Caco-2 (cell line): Measurements from ENCODE around the gene EIF1B. TPM values are rescaled to one million over a fixed set of nuclear protein-coding genes. Genes with fewer than 3 reads are reported as not detected.

Experiments
- BruUV-seq: library from RNA; stranded (reverse); fragments of 400-500 nt; replicated peaks from 2 replicates; lab custom pipeline; 2021; lab: Mats Ljungman, UMichigan
- CTCF ChIA-PET: fragments of 300-600 bp; sonication (Branson Sonifier 250); formaldehyde crosslinking; loops from one replicate; lab custom pipeline; 2022; ENCODE audit warnings: antibody characterized with exemption; lab: Charles Lee
- POLR2A ChIA-PET: fragments of 300-600 bp; sonication (Branson Sonifier 250); formaldehyde crosslinking; loops from one replicate; lab custom pipeline; 2022; ENCODE audit warnings: antibody characterized with exemption; lab: Charles Lee
- DNase-seq, 2 experiments: peaks; one replicate each; pipeline versions ENCODE4 v3.0.0 to v3.0.0-alpha.2; 2020 to 2022
- H3K27me3 ChIP-seq: replicated peaks from 2 replicates; pipeline ENCODE4 v1.6.0; 2011; ENCODE audit warnings: low read length; ENCODE audit not compliant: control insufficient read depth, insufficient read depth
- H3K36me3 ChIP-seq: 2 replicates; pipeline ENCODE4 v1.5.1; 2011; ENCODE audit warnings: low read length; ENCODE audit not compliant: control insufficient read depth, insufficient read depth
- H3K4me1 ChIP-seq: fragments of 250-450 bp; sonication (Bioruptor Pico); 2 replicates; pipeline ENCODE4 v1.5.1; 2020; ENCODE audit warnings: mild to moderate bottlenecking
- H3K4me3 ChIP-seq: 2 replicates; pipeline ENCODE4 v1.5.1; 2011; ENCODE audit warnings: low read depth, mild to moderate bottlenecking, control low read depth, low read length
- H3K9me3 ChIP-seq: fragments of 250-450 bp; sonication (Bioruptor Pico); 2 replicates; pipeline ENCODE4 v1.5.1; 2020; ENCODE audit warnings: mild to moderate bottlenecking, moderate library complexity
- H3K27ac Mint-ChIP-seq: one replicate; pipeline ENCODE4 v1.8.0; 2022; ENCODE audit warnings: mixed read lengths; ENCODE audit not compliant: unreplicated experiment
- H3K27me3 Mint-ChIP-seq: one replicate; pipeline ENCODE4 v1.8.0; 2022; ENCODE audit warnings: mixed read lengths; ENCODE audit not compliant: insufficient read depth, unreplicated experiment
- H3K36me3 Mint-ChIP-seq: one replicate; pipeline ENCODE4 v1.8.0; 2022; ENCODE audit warnings: mild to moderate bottlenecking, mixed read lengths; ENCODE audit not compliant: insufficient read depth, unreplicated experiment
- H3K4me1 Mint-ChIP-seq: one replicate; pipeline ENCODE4 v1.8.0; 2022; ENCODE audit warnings: low read depth, mixed read lengths; ENCODE audit not compliant: unreplicated experiment
- H3K4me3 Mint-ChIP-seq: one replicate; pipeline ENCODE4 v1.8.0; 2022; ENCODE audit warnings: mild to moderate bottlenecking, moderate library complexity, mixed read lengths; ENCODE audit not compliant: unreplicated experiment
- H3K9me3 Mint-ChIP-seq: one replicate; pipeline ENCODE4 v1.8.0; 2022; ENCODE audit warnings: mixed read lengths; ENCODE audit not compliant: unreplicated experiment
- intact Hi-C: fragments of 100-400 bp; cut with micrococcal nuclease; formaldehyde crosslinking; loops from one replicate; pipeline ENCODE4 v1.10.0; 2022; ENCODE audit not compliant: unreplicated experiment
- total RNA-seq: library from RNA; stranded (reverse); gene quantifications from 2 replicates; pipeline ENCODE4 v1.2.3, GENCODE V29; 2022
- TF ChIP-seq, protein P1 (sequence below), 2 experiments: fragments of 200-600 bp in 1 of 2; IDR thresholded peaks; 1 replicate in 1 of 2; 2 replicates in 1 of 2; pipeline versions ENCODE4 v1.5.1 to v1.8.0; 2011 to 2022; ENCODE audit warnings: antibody characterized with exemption in 1 of 2, control low read depth in 1 of 2, inconsistent platforms in 1 of 2, low read depth in 1 of 2, low read length in 1 of 2, mild to moderate bottlenecking in 1 of 2, moderate library complexity in 1 of 2; ENCODE audit not compliant: insufficient read depth in 1 of 2, severe bottlenecking in 1 of 2, unreplicated experiment in 1 of 2

The EIF1B gene
- total RNA-seq, 1 experiment from 2014 or later: 45.8 TPM

GRCh38 chr3:40290396-40290795, 19.1 kb upstream of the EIF1B start:
- peaks cover 5% of the 10 kb centered on the region for H3K27me3 Mint-ChIP-seq
- Histone ChIP-seq H3K4me1 (0 out of 2 replicates have a peak, but pooled peaks cover 8% of the 10 kb centered on the region), H3K9me3 (no peaks in the 10 kb centered on the region), H3K36me3 (no peaks in the 10 kb centered on the region), H3K27me3 (no peaks in the 10 kb centered on the region), H3K4me3 (no peak overlapping the region)
- intact Hi-C loops: no loop called here
- ChIA-PET POLR2A (no interaction called here), CTCF (no interaction called here)
- no peak for DNase-seq
- H3K36me3 Mint-ChIP-seq: no peaks in the 10 kb centered on the region
- no peak overlapping the region for H3K27ac Mint-ChIP-seq
- no TSS peak for BruUV-seq
- H3K4me1 Mint-ChIP-seq: no peaks in the 10 kb centered on the region
- H3K4me3 Mint-ChIP-seq: no peak overlapping the region
- no peaks in the 10 kb centered on the region for H3K9me3 Mint-ChIP-seq
- TF ChIP-seq, protein P1, sequence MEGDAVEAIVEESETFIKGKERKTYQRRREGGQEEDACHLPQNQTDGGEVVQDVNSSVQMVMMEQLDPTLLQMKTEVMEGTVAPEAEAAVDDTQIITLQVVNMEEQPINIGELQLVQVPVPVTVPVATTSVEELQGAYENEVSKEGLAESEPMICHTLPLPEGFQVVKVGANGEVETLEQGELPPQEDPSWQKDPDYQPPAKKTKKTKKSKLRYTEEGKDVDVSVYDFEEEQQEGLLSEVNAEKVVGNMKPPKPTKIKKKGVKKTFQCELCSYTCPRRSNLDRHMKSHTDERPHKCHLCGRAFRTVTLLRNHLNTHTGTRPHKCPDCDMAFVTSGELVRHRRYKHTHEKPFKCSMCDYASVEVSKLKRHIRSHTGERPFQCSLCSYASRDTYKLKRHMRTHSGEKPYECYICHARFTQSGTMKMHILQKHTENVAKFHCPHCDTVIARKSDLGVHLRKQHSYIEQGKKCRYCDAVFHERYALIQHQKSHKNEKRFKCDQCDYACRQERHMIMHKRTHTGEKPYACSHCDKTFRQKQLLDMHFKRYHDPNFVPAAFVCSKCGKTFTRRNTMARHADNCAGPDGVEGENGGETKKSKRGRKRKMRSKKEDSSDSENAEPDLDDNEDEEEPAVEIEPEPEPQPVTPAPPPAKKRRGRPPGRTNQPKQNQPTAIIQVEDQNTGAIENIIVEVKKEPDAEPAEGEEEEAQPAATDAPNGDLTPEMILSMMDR (IDR thresholded peaks at IDR 0.05; ENCODE audit: insufficient read depth in 1 of 2, low read depth in 1 of 2, low read length in 1 of 2, severe bottlenecking in 1 of 2, unreplicated experiment in 1 of 2): no peak

GRCh38 chr3:40291471-40291870, 18.0 kb upstream of the EIF1B start:
- Mint-ChIP-seq H3K4me1 (no peaks in the 10 kb centered on the region), H3K36me3 (no peaks in the 10 kb centered on the region), H3K4me3 (no peak overlapping the region), H3K9me3 (no peaks in the 10 kb centered on the region), H3K27me3 (no peaks in the 10 kb centered on the region), H3K27ac (no peak overlapping the region)
- H3K36me3 ChIP-seq: no peaks in the 10 kb centered on the region
- H3K9me3 ChIP-seq: no peaks in the 10 kb centered on the region
- 0 out of 2 replicates have a peak, but pooled peaks cover 8% of the 10 kb centered on the region for H3K4me1 ChIP-seq
- intact Hi-C loops: no loop called here
- BruUV-seq: no TSS peak
- ChIA-PET CTCF (no interaction called here), POLR2A (no interaction called here)
- no peak overlapping the region for H3K4me3 ChIP-seq
- H3K27me3 ChIP-seq: no peaks in the 10 kb centered on the region
- DNase-seq: peak in 1 of 2 experiments; percentile 6
- TF ChIP-seq, protein P1 (IDR thresholded peaks at IDR 0.05; ENCODE audit: insufficient read depth in 1 of 2, low read depth in 1 of 2, low read length in 1 of 2, severe bottlenecking in 1 of 2, unreplicated experiment in 1 of 2): no peak

GRCh38 chr3:40292637-40293349, 16.7 kb upstream of the EIF1B start:
- no peak overlapping the region for H3K4me3 Mint-ChIP-seq
- no peaks in the 10 kb centered on the region for H3K27me3 Mint-ChIP-seq
- BruUV-seq: no TSS peak
- 0 out of 2 replicates have a peak, but pooled peaks cover 8% of the 10 kb centered on the region for H3K4me1 ChIP-seq
- ChIA-PET POLR2A (no interaction called here), CTCF (no interaction called here)
- H3K36me3 Mint-ChIP-seq: no peaks in the 10 kb centered on the region
- TF ChIP-seq, protein P1 (IDR thresholded peaks at IDR 0.05; ENCODE audit: insufficient read depth in 1 of 2, low read depth in 1 of 2, low read length in 1 of 2, severe bottlenecking in 1 of 2, unreplicated experiment in 1 of 2): no peak
- H3K9me3 ChIP-seq: no peaks in the 10 kb centered on the region
- no peak overlapping the region for H3K4me3 ChIP-seq
- intact Hi-C loops: no loop called here
- no peaks in the 10 kb centered on the region for H3K36me3 ChIP-seq
- H3K27ac Mint-ChIP-seq: no peak overlapping the region
- no peaks in the 10 kb centered on the region for H3K4me1 Mint-ChIP-seq
- DNase-seq: no peak
- H3K27me3 ChIP-seq: no peaks in the 10 kb centered on the region
- H3K9me3 Mint-ChIP-seq: no peaks in the 10 kb centered on the region
